Measurements from ENCODE around the gene SMU1.
"Not testable (repeated sequence)": the region's sequence is repeated elsewhere in the genome, so short reads cannot be mapped to it uniquely, and the experiment has no call there.

SMU1 gene

DNA sequence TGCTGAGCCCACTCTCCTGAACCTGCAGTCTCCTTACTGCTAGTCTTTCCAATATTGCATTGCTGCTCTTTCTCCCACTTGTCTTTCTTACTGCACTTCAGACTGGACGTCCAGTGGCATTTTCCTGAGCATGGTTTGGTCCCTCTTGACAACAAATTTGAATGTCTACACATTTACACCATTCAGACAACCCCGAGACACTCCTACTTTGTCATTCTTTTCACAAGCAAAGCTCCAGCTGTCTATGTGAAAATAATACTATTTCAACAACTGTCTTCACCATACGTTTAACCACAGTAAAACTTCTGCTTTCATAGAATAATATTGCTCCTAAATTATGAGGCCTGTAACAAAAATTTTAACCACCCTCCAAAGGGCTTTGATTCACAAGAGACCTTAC lies 64.6 kb downstream of the SMU1 start:
- DNase-seq = peak; percentile 85

DNA sequence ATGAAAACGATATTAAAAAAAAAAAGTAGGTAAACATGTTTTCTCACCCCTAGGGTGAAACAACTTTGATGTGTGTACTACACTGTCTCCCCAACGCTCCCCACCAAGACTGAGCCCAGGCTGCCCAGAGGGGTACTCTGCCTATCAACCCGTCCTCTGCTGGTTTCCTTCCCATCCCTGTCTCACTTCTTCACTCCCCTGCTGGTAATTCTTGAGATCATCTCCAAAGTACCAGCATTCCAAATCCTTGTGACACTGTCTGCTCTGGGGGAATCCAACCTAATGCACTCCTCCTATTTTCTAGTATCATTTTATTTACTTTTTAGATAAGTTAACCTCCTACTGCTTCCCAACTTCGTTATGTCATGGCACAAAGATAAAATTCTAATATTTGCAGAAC lies 68.7 kb downstream of the SMU1 start:
- no peak for DNase-seq

DNA sequence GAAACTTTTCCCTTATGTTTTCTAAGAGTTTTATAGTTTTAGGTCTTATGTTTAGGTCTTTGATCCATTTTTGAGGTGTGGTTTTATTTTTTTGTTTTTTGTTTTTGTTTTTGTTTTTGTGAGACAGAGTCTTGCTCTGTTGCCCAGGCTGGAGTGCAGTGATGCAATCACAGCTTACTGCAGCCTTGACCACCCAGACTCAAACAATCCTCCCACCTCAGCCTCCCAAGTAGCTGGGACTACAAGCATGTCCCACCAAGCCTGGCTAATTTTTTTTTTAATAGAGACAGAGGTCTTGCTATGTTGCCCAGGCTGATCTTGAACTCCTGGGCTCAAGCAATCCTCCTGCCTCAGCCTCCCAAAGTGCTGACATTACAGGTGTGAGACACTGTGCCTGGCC lies 71.1 kb downstream of the SMU1 start:
- not testable (repeated sequence) for DNase-seq

DNA sequence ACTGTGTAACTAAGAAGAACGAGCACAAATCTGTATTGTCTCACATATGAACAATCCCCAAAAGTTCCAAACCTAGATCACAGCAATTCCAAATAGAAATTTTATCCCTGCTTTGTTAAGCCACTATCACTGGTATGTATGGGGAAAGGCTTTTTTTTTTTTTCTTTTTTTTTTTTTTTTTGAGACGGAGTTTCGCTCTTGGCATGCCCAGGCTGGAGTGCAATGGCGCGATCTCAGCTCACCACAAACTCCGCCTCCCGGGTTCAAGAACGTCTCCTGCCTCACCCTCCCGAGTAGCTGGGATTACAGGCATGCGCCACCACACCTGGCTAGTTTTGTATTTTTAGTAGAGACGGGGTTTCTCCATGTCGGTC lies 75.8 kb downstream of the SMU1 start:
- peak; percentile 40 for DNase-seq

DNA sequence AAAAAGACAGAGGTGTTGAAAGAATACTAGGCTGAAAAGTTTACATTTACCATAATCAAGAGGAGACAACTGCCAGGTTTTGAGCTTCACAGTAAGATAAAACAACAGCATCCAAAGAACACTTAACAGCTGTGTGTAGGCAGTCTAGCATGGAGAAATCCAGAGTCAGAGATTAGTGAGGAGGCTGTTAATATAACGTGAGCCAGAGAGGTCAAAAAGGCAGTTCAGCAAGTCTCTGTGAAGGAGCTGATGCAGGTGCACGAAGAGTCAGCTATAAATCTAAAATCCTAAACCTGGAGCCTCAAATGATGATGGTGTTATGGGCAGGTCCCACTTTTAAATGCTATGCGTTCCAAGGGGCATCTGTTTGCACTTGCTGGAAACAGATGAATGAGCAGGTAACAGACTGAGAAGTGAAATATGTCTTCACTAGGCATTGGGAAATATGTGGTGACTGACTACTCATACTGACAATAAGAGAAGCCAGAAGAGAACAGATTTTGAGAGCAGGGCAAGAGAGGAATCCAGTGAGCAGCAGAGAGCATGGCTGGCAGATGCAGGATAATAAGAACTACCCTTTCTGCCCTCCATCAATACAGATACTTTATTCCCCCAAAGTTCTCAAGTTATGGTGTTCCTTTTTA lies 83.8 kb downstream of the SMU1 start:
- peak; percentile 45 for DNase-seq

DNA sequence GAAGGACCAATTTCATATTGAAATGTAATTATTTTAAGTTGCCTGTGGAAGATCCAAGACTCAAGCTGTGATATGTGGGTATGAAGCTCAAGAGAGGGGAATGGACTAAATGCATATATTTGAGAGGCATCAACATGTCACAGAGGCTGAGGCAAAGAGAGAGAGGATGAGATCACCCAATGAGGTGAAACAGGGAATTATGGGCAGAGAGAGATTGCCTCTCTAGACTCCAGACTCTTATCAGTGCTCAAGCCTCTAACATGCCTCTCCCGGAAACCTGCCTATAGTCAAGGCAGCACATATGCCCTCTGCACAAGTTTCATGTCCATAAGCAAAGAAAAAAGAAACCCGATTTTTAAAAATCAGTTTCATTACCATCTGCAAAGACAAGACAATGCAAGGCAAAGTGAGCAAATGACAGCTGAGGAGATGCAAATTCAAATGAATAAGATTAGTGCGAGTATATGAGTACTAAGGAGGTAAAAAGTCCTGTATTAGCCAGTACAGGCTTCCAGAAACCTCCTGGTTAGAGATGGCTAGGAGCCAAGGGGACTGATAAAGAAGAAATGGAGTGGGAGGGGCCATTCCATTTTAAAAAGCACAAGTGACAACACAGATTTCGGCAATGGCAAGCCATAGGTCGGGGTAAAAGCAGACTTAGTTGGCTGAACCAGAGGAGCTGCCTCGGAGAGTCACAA lies 84.4 kb downstream of the SMU1 start:
- DNase-seq = no peak

Measured in MV-4-11 (cell line).